ENCODE results near the gene ATG16L1. TPM values are rescaled to one million over a fixed set of nuclear protein-coding genes. Genes with fewer than 3 reads are reported as not detected.

Gene ATG16L1
- total RNA-seq, 1 experiment from 2014 or later: 34.2 TPM

- DNase-seq (ENCODE audit: low read depth): no peak
Observed at GRCh38 chr2:233289648-233290047, 38.2 kb downstream of the ATG16L1 start.

- no peak for DNase-seq (ENCODE audit: low read depth)
Observed at GRCh38 chr2:233290051-233290845, 38.8 kb downstream of the ATG16L1 start.

GRCh38 chr2:233295891-233296290 is 44.4 kb downstream of the ATG16L1 start:
- no peak for DNase-seq (ENCODE audit: low read depth)

- no peak for DNase-seq (ENCODE audit: low read depth)
Observed at GRCh38 chr2:233297076-233297475, 45.6 kb downstream of the ATG16L1 start.

GRCh38 chr2:233300401-233300800 is 48.9 kb downstream of the ATG16L1 start:
- no peak for DNase-seq (ENCODE audit: low read depth)

GRCh38 chr2:233301248-233301647 is 49.8 kb downstream of the ATG16L1 start:
- no peak for DNase-seq (ENCODE audit: low read depth)

GRCh38 chr2:233301811-233302210 is 50.3 kb downstream of the ATG16L1 start:
- DNase-seq (ENCODE audit: low read depth): no peak

GRCh38 chr2:233303252-233303651 is 51.8 kb downstream of the ATG16L1 start:
- DNase-seq (ENCODE audit: low read depth): no peak

- DNase-seq (ENCODE audit: low read depth): no peak
Observed at GRCh38 chr2:233307565-233307964, 56.1 kb downstream of the ATG16L1 start, which contains the start of gene SAG. Gene SAG (plus strand): TSS chr2:233307816. CDS start chr2:233309190, 1,374 bp downstream.

- no peak for DNase-seq (ENCODE audit: low read depth)
Observed at GRCh38 chr2:233311241-233311926, 59.9 kb downstream of the ATG16L1 start.

GRCh38 chr2:233312874-233313273 is 61.4 kb downstream of the ATG16L1 start:
- no peak for DNase-seq (ENCODE audit: low read depth)

GRCh38 chr2:233314180-233314925 is 62.9 kb downstream of the ATG16L1 start:
- DNase-seq (ENCODE audit: low read depth): no peak

GRCh38 chr2:233317196-233317943 is 65.9 kb downstream of the ATG16L1 start:
- DNase-seq (ENCODE audit: low read depth): no peak

GRCh38 chr2:233319256-233319655 is 67.8 kb downstream of the ATG16L1 start:
- DNase-seq (ENCODE audit: low read depth): no peak

GRCh38 chr2:233320470-233320869 is 69.0 kb downstream of the ATG16L1 start:
- no peak for DNase-seq (ENCODE audit: low read depth)

GRCh38 chr2:233321166-233321565 is 69.7 kb downstream of the ATG16L1 start:
- no peak for DNase-seq (ENCODE audit: low read depth)

- no peak for DNase-seq (ENCODE audit: low read depth)
Observed at GRCh38 chr2:233323851-233324250, 72.4 kb downstream of the ATG16L1 start.

- DNase-seq (ENCODE audit: low read depth): no peak
Observed at GRCh38 chr2:233325256-233325655, 73.8 kb downstream of the ATG16L1 start.

GRCh38 chr2:233325814-233326213 is 74.3 kb downstream of the ATG16L1 start:
- DNase-seq (ENCODE audit: low read depth): no peak

- no peak for DNase-seq (ENCODE audit: low read depth)
Observed at GRCh38 chr2:233326500-233326899, 75.0 kb downstream of the ATG16L1 start.

GRCh38 chr2:233328922-233329321 is 77.4 kb downstream of the ATG16L1 start:
- DNase-seq (ENCODE audit: low read depth): no peak
